Smooth muscle cell (in vitro differentiated cells): ENCODE results near the gene WNT3A. TPM values are rescaled to one million over a fixed set of nuclear protein-coding genes. Genes with fewer than 3 reads are reported as not detected.
"Not testable (repeated sequence)": the region's sequence is repeated elsewhere in the genome, so short reads cannot be mapped to it uniquely, and the experiment has no call there.

Experiments
- DNase-seq: peaks from one replicate; lab custom pipeline; 2025; ENCODE audit not compliant: unreplicated experiment; lab: John Stamatoyannopoulos, UW
- H2AFZ ChIP-seq: fragments of 200-600 bp; sonication (generic); 2 replicates; pipeline ENCODE4 v1.6.0; 2016; ENCODE audit warnings: antibody characterized with exemption, low read depth, mild to moderate bottlenecking
- H3F3A ChIP-seq: fragments of 200-600 bp; sonication (generic); 2 replicates; pipeline ENCODE4 v1.6.0; 2017; ENCODE audit warnings: antibody characterized with exemption, low read depth
- H3K27ac ChIP-seq: fragments of 200-600 bp; sonication (generic); 2 replicates; pipeline ENCODE4 v1.5.1; 2016; ENCODE audit warnings: low read depth, mild to moderate bottlenecking
- H3K27me3 ChIP-seq: fragments of 200-600 bp; sonication (generic); 2 replicates; pipeline ENCODE4 v1.6.1; 2016; ENCODE audit warnings: low read depth, mild to moderate bottlenecking
- H3K36me3 ChIP-seq: fragments of 200-600 bp; sonication (generic); 2 replicates; pipeline ENCODE4 v1.5.1; 2016; ENCODE audit warnings: low read depth
- H3K4me1 ChIP-seq: fragments of 200-600 bp; sonication (generic); 2 replicates; pipeline ENCODE4 v1.5.1; 2016; ENCODE audit warnings: low read depth
- H3K4me2 ChIP-seq: fragments of 200-600 bp; sonication (generic); 2 replicates; pipeline ENCODE4 v1.6.0; 2016; ENCODE audit warnings: mild to moderate bottlenecking
- H3K4me3 ChIP-seq: fragments of 200-600 bp; sonication (generic); 2 replicates; pipeline ENCODE4 v1.5.1; 2016; ENCODE audit warnings: mild to moderate bottlenecking
- H3K79me2 ChIP-seq: fragments of 200-600 bp; sonication (generic); 2 replicates; pipeline ENCODE4 v1.6.0; 2016; ENCODE audit warnings: low read depth, mild to moderate bottlenecking
- H3K9ac ChIP-seq: fragments of 200-600 bp; sonication (generic); 2 replicates; pipeline ENCODE4 v1.6.0; 2016; ENCODE audit warnings: low read depth
- H3K9me3 ChIP-seq: fragments of 200-600 bp; sonication (generic); replicated peaks from 2 replicates; pipeline ENCODE4 v1.5.1; 2016; ENCODE audit warnings: low read depth
- H4K20me1 ChIP-seq: fragments of 200-600 bp; sonication (generic); 2 replicates; pipeline ENCODE4 v1.6.0; 2016; ENCODE audit warnings: low read depth
- CTCF ChIP-seq: fragments of 200-600 bp; sonication (generic); IDR thresholded peaks from 2 replicates; pipeline ENCODE4 v1.5.1; 2017; ENCODE audit warnings: borderline replicate concordance, mild to moderate bottlenecking, antibody characterized with exemption; ENCODE audit not compliant: insufficient read depth, poor library complexity, severe bottlenecking
- WGBS: methylation state at CpG from one replicate; pipeline ENCODE4 v1.1.7; 2016; ENCODE audit warnings: low lambda C conversion rate; 5-methylcytosine and 5-hydroxymethylcytosine counted together
- polyA plus RNA-seq: library from polyadenylated mRNA; unstranded; fragments of >200 nt; fragmentation: Nextera tagmentation; extraction: Ambion mirVana; gene quantifications from 2 replicates; pipeline ENCODE4 v1.2.1, GENCODE V29; 2016
- total RNA-seq: library from RNA; depleted of rRNA; stranded (reverse); fragments of >200 nt; gene quantifications from 2 replicates; pipeline ENCODE4 v1.2.3, GENCODE V29; 2014

Gene WNT3A
- total and polyA plus RNA-seq, 2 experiments from 2014 or later, result 0.13 TPM; not detected in 1

GRCh38 chr1:227961651-227962466 lies 44.9 kb upstream of the WNT3A start:
- Histone ChIP-seq H4K20me1 (no peaks in the 10 kb centered on the region), H2AFZ (no peak overlapping the region), H3K27ac (no peak overlapping the region), H3K4me1 (no peaks in the 10 kb centered on the region), H3K4me3 (no peak overlapping the region), H3K36me3 (no peaks in the 10 kb centered on the region), H3K27me3 (no peaks in the 10 kb centered on the region), H3K79me2 (no peaks in the 10 kb centered on the region), H3K9me3 (no peaks in the 10 kb centered on the region), H3K9ac (no peak overlapping the region), H3K4me2 (no peak overlapping the region), H3F3A (no peaks in the 10 kb centered on the region)
- WGBS, result 65% methylated on average over 4 of the region's 4 CpGs
- no peak for DNase-seq
- TF ChIP-seq CTCF, result no peak

- not testable (repeated sequence) for DNase-seq
Measured at GRCh38 chr1:227966733-227967132, 40.1 kb upstream of the WNT3A start.

GRCh38 chr1:227967815-227968214 lies 39.0 kb upstream of the WNT3A start:
- not testable (repeated sequence) for H3K79me2 ChIP-seq, H3K9ac ChIP-seq, H3K9me3 ChIP-seq, H3F3A ChIP-seq, H4K20me1 ChIP-seq, H3K4me2 ChIP-seq, H3K36me3 ChIP-seq, H3K27ac ChIP-seq, H3K27me3 ChIP-seq, DNase-seq, H2AFZ ChIP-seq, H3K4me3 ChIP-seq, H3K4me1 ChIP-seq
- 88% methylated on average over 5 of the region's 5 CpGs for WGBS

More at GRCh38 chr1:227966733-227967132, 40.1 kb upstream of the WNT3A start:
- not testable (repeated sequence) for H2AFZ ChIP-seq, H3K9ac ChIP-seq, H3K4me3 ChIP-seq, H3K4me1 ChIP-seq, H3F3A ChIP-seq, H3K27me3 ChIP-seq, H4K20me1 ChIP-seq, H3K36me3 ChIP-seq, H3K79me2 ChIP-seq, H3K4me2 ChIP-seq, H3K27ac ChIP-seq, H3K9me3 ChIP-seq
- WGBS, result 92% methylated on average over 2 of the region's 2 CpGs

GRCh38 chr1:227970076-227970995 lies 36.5 kb upstream of the WNT3A start:
- not testable (repeated sequence) for H3K4me2 ChIP-seq, H3K27ac ChIP-seq, H3K36me3 ChIP-seq, H3K27me3 ChIP-seq, H3K4me3 ChIP-seq, H4K20me1 ChIP-seq, DNase-seq, H3K9ac ChIP-seq, H3K9me3 ChIP-seq, H2AFZ ChIP-seq, H3K4me1 ChIP-seq, H3K79me2 ChIP-seq, H3F3A ChIP-seq
- WGBS, result 92% methylated on average over 36 of the region's 36 CpGs

- H3K27me3 ChIP-seq, H3F3A ChIP-seq, H4K20me1 ChIP-seq, DNase-seq, H3K36me3 ChIP-seq, H3K4me3 ChIP-seq, H3K4me1 ChIP-seq, H3K9me3 ChIP-seq, H3K79me2 ChIP-seq, H3K4me2 ChIP-seq, H2AFZ ChIP-seq, H3K27ac ChIP-seq, H3K9ac ChIP-seq: not testable (repeated sequence)
- 96% methylated on average over 12 of the region's 17 CpGs for WGBS
Measured at GRCh38 chr1:227971216-227971615, 35.6 kb upstream of the WNT3A start.

GRCh38 chr1:227971643-227972282 lies 35.0 kb upstream of the WNT3A start:
- H3K4me3 ChIP-seq, H2AFZ ChIP-seq, DNase-seq, H3K4me1 ChIP-seq, H3K9ac ChIP-seq, H3K4me2 ChIP-seq, H3K27me3 ChIP-seq, H3K36me3 ChIP-seq, H3K27ac ChIP-seq, H3F3A ChIP-seq, H3K79me2 ChIP-seq, H4K20me1 ChIP-seq, H3K9me3 ChIP-seq: not testable (repeated sequence)
- 95% methylated on average over 25 of the region's 27 CpGs for WGBS

GRCh38 chr1:227972283-227972679 lies 34.5 kb upstream of the WNT3A start:
- H4K20me1 ChIP-seq, H2AFZ ChIP-seq, H3K4me3 ChIP-seq, H3K36me3 ChIP-seq, DNase-seq, H3K9ac ChIP-seq, H3K9me3 ChIP-seq, H3K79me2 ChIP-seq, H3K27me3 ChIP-seq, H3K4me2 ChIP-seq, H3F3A ChIP-seq, H3K27ac ChIP-seq, H3K4me1 ChIP-seq: not testable (repeated sequence)
- WGBS, result 86% methylated on average over 14 of the region's 19 CpGs
